Activated CD8-positive, alpha-beta memory T cell treated with anti-CD3 and anti-CD28 coated beads for 36 hours (primary cell): ENCODE data around the gene MICALL1. TPM values are rescaled to one million over a fixed set of nuclear protein-coding genes. Genes with fewer than 3 reads are reported as not detected.
"Not testable (repeated sequence)": the region's sequence is repeated elsewhere in the genome, so short reads cannot be mapped to it uniquely, and the experiment has no call there.

Experiments used
- CTCF ChIA-PET: fragments of 350-600 bp; sonication (Branson Sonifier 250); formaldehyde crosslinking; loops from one replicate; lab custom pipeline; 2021; ENCODE audit warnings: antibody characterized with exemption; lab: Charles Lee
- POLR2A ChIA-PET: fragments of 350-600 bp; sonication (Branson Sonifier 250); formaldehyde crosslinking; loops from one replicate; lab custom pipeline; 2021; ENCODE audit warnings: antibody characterized with exemption; lab: Charles Lee
- total RNA-seq, 2 experiments: library from RNA; stranded (reverse); gene quantifications; one replicate each; pipeline ENCODE4 v1.2.3, GENCODE V29; 2021

Gene MICALL1
- total RNA-seq, 2 experiments from 2014 or later, result 17.9 to 20.5 TPM

DNA sequence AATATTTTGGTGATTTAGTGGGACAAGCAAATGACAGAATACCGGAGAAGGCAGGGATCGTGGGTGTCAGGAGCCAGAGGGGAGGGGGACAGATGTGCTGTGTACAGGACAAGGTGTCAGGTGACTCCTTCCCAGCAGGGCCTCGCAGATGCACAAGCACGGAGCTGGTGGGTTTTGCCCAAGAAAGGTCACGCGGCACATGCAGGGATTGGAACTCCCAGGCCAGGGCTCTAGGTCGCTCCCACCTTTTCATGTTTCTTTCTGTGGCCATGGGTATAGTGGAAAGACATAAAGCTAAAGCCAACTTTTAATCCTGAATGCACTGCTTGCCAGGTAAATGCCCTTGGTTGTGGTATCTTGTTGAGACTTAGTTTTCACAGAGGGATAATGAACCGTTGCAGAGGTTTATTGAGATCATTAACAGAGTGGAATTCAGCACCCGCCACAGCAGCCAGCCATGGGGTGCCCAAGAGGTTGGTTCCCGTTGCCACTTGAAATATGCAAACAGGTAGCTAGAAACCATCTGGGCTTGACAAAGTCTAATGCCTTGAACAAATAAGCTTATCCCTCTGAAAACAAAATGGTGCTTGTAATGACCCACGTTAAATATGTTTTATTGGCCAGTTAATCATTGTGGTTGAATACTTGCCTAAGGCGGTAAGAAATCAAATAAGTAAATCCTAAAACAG is 37.2 kb downstream of the MICALL1 start:
- ChIA-PET POLR2A (no interaction called here), CTCF (no interaction called here)

DNA sequence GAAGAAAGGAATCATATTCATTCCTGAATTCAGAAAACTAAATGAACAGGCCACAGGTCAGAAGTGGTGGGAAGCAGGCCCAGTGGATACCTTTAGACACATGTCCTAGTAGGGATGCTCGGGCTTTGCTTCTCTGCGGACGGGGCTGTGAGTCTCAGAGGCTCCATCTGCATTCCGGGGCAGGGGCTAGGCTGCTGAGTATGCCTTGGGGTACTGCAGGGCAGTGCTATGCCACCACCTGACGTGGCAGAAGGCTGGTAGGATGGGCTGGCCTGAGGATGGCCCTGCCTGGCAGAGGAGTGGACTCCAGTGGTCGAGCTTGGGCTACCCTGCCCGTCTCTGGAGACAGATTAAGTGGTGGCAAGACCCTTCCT is 37.7 kb downstream of the MICALL1 start:
- ChIA-PET POLR2A (no interaction called here), CTCF (no interaction called here)

- CTCF ChIA-PET, POLR2A ChIA-PET: not testable (repeated sequence)
These were observed 38.3 kb downstream of the MICALL1 start for GRCh38 chr22:37944423-37944822.

- POLR2A ChIA-PET, result not testable (repeated sequence)
- CTCF ChIA-PET, result interaction anchor here (0.7 kb wide), 1 partner anchor 114 kb away, joined by 3 read pairs; no protein-coding TSS in a partner anchor
These were observed 41.2 kb downstream of the MICALL1 start for GRCh38 chr22:37947142-37947795.

DNA sequence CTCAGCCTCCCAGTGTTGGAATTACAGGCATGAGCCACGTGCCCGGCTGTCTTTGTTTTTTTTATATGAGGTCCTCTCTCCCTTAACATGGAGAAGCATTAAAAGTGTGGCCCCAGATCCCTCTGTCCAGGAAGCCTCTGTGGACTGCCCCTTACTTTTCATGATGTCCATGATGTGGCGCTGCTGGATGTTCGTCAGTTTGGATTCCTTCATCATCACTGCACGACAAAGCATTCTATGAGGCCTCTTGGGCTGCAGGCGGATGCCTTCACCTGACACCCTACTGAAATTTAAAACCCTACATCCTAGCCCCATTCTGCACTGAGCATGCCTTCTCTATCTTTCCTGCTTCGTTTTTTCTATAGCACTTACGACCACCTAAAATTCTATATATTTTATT is 45.2 kb downstream of the MICALL1 start:
- ChIA-PET CTCF (interaction anchor here (0.6 to 0.7 kb wide), 2 partner anchors 19 to 47 kb away, joined by 3 read pairs; no protein-coding TSS in a partner anchor), POLR2A (interaction anchor here (0.6 kb wide), 1 partner anchor 133 kb away, joined by 6 read pairs; no protein-coding TSS in a partner anchor)

DNA sequence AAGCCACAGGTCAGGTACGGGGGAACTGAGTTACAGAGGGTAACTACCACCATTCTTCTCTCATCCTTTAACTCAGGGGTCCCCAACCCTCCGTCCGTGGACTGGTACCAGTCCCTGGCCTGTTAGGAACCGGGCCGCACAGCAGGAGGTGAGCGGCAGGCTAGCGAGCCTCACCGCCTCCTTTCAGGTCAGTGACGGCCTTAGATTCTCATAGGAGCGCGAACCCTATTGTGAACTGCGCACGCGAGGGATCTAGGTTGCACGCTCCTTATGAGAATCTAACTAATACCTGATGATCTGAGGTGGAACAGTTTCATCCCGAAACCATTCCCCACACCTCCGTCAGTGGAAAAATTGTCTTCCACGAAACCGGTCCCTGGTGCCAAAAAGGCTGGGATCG is 46.5 kb downstream of the MICALL1 start:
- POLR2A ChIA-PET, CTCF ChIA-PET: not testable (repeated sequence)

GRCh38 chr22:37953062-37953436 is 47.0 kb downstream of the MICALL1 start:
- ChIA-PET POLR2A (interaction anchor here (0.8 to 1.0 kb wide), 2 partner anchors 109 to 276 kb away, joined by 3 to 5 read pairs; partner anchors contain the start of gene ANKRD54), CTCF (interaction anchor here (0.9 kb wide), 1 partner anchor 12 kb away, joined by 4 read pairs; no protein-coding TSS in a partner anchor)

DNA sequence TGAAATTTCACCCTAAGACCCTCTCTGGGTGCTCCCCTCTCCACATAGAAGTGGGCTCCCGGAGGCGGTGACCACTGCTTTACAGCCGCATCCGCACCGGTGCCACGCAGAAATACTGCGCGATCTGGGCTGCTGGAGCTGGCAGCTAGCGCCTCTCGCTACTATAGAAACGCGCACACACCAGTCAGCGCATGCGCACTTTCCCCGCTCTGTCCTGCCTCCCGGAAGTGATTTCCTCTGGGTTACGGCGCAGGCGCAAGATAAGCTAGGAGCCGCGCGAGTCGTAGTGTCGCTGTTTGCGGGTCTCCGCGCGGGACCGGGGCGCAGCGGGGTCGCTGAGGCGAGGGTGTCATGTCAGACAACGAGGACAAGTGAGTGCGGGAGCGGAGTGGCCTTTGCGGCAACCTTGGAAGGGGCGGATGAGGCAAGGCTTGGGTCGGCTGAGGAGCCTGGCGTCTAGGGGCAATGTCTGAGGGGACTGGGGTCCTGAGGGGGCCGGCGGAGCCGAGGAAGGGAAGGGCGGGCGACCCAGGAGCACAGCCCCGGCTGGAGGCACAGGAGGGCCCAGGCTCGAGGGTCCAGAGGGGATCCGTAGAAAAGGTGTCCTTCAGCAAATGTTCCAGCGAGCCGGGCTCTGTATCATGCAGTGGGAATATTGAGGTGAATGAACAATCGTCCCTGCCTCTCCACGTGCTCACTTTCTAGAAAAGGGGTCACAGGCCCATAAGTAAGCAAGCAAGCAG is 47.5 kb downstream of the MICALL1 start, which contains the start of the genes C22orf23 and POLR2F:
Gene C22orf23, minus strand, starts transcription at position 165 of the 743 bp plus-strand sequence. CDS start 452 bp downstream, outside the sequence.
Gene POLR2F, plus strand, starts transcription at position 263 of the 743 bp plus-strand sequence. Its CDS starts 89 bp downstream, at position 352.
- POLR2A ChIA-PET, result interaction anchor here (0.6 to 1.0 kb wide), 3 partner anchors 74 to 277 kb away, joined by 3 to 5 read pairs (median 4); partner anchors contain the start of gene ANKRD54

DNA sequence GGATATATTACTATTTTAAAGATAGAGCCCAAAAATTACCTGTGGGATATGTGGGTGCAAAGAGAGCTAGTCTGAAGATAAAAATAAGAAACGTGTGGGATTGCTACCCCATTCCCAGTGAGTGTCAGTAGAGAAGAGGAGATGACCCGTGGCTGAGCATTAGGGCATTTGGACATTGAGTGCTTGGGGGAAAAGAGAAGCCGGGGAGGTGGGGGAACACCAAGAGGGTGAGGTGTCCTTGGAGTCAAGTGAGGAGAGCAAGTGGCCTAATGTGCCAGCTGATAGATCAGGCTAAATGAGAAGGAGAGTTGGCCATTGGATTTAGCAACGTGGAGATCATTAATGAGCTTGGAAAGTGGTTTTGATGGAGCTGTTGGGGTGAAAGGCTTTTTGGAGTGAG is 48.6 kb downstream of the MICALL1 start:
- POLR2A ChIA-PET, result interaction anchor here (0.7 kb wide), 2 partner anchors 363 to 378 kb away, joined by 4 to 7 read pairs; no protein-coding TSS in a partner anchor
- CTCF ChIA-PET, result interaction anchor here (0.7 to 1.7 kb wide), 3 partner anchors 11 to 375 kb away, joined by 3 to 5 read pairs (median 4); no protein-coding TSS in a partner anchor

More for the DNA sequence above, 47.5 kb downstream of the MICALL1 start, which contains the start of the genes C22orf23 and POLR2F:
- CTCF ChIA-PET, result interaction anchor here (0.8 to 0.9 kb wide), 2 partner anchors 12 to 135 kb away, joined by 3 to 4 read pairs; no protein-coding TSS in a partner anchor

DNA sequence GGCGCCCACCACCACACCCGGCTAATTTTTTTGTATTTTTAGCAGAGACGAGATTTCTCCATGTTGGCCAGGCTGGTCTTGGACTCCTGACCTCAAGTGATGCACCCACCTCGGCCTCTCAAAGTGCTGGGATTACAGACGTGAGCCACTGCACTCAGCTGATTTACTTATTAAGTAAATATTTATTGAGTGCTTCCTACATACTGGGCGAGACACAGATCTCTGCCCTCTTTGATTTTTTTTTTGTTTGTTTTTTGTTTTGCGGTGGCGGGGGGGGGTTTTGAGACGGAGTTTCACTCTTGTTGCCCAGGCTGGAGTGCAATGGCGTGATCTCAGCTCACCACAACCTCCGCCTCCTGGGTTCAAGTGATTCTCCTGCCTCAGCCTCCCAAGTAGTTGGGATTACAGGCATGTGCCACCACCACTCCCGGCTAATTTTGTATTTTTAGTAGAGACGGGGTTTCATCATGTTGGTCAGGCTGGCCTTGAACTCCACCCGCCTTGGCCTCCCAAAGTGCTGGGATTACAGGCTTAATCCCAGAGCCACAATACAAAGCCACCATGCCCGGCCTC is 49.8 kb downstream of the MICALL1 start:
- POLR2A ChIA-PET, result not testable (repeated sequence)
- CTCF ChIA-PET, result interaction anchor here (1.7 kb wide), 1 partner anchor 10 kb away, joined by 5 read pairs; no protein-coding TSS in a partner anchor

GRCh38 chr22:37957232-37957631 is 51.1 kb downstream of the MICALL1 start:
- ChIA-PET CTCF (no interaction called here), POLR2A (no interaction called here)

GRCh38 chr22:37959231-37959825 is 53.2 kb downstream of the MICALL1 start:
- POLR2A ChIA-PET, result no interaction called here
- CTCF ChIA-PET, result interaction anchor here (0.5 kb wide), 1 partner anchor 276 kb away, joined by 4 read pairs; no protein-coding TSS in a partner anchor

GRCh38 chr22:37961062-37961461 is 55.0 kb downstream of the MICALL1 start:
- CTCF ChIA-PET, result no interaction called here
- POLR2A ChIA-PET, result no interaction called here

DNA sequence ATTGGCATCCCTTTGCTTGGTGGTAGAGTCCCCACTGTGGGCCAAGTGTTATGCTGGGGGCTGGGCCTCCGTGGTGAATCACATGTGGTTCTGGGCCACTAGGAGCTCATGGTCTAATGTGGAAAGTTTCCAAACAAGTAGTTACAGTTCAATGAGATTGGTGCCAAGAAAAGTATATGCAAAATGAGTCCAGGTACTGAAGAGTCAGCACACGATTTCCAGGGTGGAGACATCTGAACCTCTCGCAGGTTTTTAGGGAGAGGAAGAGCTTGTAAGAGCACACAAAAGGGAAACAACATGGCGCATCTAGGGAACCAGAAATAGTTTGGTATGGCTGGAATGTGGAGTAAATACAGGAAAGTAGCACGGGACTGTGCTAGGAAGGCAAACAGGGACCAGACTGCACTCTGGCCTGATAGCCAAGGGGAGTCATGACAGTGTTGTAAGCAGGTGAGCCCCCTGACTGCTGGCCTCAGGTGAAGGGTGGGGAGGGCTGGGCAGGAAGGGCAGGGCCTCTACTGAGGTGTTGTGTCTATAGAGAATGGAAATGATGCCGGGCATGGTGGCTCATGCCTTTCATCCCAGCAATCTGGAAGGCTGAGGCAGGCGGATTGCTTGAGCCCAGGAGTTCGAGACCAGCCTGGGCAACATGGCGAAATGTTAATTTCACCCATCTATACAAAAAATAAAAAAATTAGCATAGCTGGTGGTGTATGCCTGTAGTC is 60.0 kb downstream of the MICALL1 start:
- ChIA-PET CTCF (interaction anchor here (0.6 to 1.3 kb wide), 8 partner anchors 11 to 149 kb away, joined by 3 to 7 read pairs (median 3); partner anchors contain the start of genes C22orf23, GALR3 and POLR2F), POLR2A (no interaction called here)

DNA sequence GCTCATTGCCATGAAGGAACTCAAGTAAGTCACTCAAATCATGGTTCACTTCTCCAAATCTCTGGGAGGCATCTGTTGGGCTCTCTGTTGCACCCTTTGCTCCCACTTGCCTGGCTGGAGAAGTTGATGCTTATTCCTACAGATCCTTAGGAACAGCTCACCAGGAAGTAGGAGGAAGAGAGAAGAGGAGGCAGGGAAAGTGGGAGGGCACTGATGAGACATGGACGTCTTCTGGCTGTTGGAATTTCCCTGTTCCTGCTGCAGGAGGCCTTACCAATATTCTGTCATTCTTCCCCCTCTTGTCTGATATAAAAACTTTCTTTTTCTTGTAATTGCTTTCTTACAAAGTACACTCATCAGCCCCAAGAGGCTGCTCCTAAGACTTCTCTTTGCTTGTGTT is 61.0 kb downstream of the MICALL1 start:
- POLR2A ChIA-PET, result no interaction called here
- CTCF ChIA-PET, result no interaction called here

DNA sequence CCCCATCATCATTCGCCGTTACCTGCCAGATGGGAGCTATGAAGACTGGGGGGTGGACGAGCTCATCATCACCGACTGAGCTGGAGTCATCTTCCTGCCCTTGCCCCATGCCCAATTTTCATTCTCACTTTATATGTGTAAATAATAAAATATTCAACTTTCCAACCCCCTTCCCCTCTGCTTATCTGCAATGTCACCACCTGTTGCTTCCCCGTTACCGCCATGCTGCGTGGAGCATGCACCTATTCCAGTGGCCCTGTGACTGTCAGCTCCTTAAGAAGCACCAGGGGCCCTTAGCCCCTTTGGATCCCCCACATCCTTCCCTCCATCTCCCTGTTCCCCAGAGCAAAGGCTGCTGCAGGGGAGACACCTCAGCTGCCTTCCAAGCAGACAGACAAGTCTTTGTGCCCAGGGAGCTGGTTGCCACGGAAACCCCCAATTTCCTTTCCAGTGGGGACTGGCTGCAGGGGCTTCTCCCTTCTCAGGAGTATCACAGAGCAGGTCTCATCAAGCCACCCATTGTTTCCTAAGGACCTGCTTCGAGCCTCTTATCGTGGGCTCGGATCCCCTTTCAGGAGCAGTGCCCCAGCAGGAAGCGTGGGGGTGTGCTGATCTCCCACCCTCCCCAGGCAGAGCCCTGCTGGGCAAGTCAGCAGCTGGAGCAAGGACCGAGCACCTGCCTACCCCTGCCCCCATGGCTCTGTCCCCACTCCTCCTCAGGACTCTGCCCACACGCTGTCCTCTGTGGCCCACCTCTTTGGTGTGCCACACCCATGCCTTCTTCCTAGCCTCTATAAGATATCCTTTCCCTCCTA is 61.7 kb downstream of the MICALL1 start:
- CTCF ChIA-PET, result no interaction called here
- POLR2A ChIA-PET, result no interaction called here
